ENCODE data around the gene PRKCZ. TPM values are rescaled to one million over a fixed set of nuclear protein-coding genes. Genes with fewer than 3 reads are reported as not detected.

Gene PRKCZ
- total RNA-seq, 2 experiments from 2014 or later: 8.0 to 10.0 TPM

GRCh38 chr1:2176615-2177014, 126.4 kb downstream of the PRKCZ start:
- intact Hi-C loops (cut with micrococcal nuclease; ENCODE audit: unreplicated experiment): no loop called here
- no TSS peak for BruUV-seq (replicated peaks)
- no peaks in the 10 kb centered on the region for H3K79me2 ChIP-seq (ENCODE audit: insufficient read depth, low read depth, low read length)
- CTCF ChIA-PET (ENCODE audit: unreplicated experiment): no interaction called here
- H3K4me2 ChIP-seq (ENCODE audit: low read length): no peak overlapping the region
- H3K9me3 ChIP-seq (ENCODE audit: low read length): no peaks in the 10 kb centered on the region
- H3K9me2 ChIP-seq (ENCODE audit: insufficient read depth, low read length): no peaks in the 10 kb centered on the region
- H3K36me3 ChIP-seq (ENCODE audit: insufficient read depth, low read length): no peaks in the 10 kb centered on the region
- H3K4me3 ChIP-seq (ENCODE audit: low read depth, low read length, poor library complexity, severe bottlenecking): no peak overlapping the region
- H4K20me1 ChIP-seq (ENCODE audit: insufficient read depth, low read length): no peaks in the 10 kb centered on the region
- TF ChIP-seq EZH2phosphoT487 (IDR thresholded peaks at IDR 0.05; ENCODE audit: borderline replicate concordance, low read depth, low read length): no peak
- TF ChIP-seq, protein P1, sequence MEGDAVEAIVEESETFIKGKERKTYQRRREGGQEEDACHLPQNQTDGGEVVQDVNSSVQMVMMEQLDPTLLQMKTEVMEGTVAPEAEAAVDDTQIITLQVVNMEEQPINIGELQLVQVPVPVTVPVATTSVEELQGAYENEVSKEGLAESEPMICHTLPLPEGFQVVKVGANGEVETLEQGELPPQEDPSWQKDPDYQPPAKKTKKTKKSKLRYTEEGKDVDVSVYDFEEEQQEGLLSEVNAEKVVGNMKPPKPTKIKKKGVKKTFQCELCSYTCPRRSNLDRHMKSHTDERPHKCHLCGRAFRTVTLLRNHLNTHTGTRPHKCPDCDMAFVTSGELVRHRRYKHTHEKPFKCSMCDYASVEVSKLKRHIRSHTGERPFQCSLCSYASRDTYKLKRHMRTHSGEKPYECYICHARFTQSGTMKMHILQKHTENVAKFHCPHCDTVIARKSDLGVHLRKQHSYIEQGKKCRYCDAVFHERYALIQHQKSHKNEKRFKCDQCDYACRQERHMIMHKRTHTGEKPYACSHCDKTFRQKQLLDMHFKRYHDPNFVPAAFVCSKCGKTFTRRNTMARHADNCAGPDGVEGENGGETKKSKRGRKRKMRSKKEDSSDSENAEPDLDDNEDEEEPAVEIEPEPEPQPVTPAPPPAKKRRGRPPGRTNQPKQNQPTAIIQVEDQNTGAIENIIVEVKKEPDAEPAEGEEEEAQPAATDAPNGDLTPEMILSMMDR (conservative IDR thresholded peaks at IDR 0.05; ENCODE audit: low read length): no peak
- no peak for DNase-seq (ENCODE audit: low spot score)
- POLR2A ChIA-PET: no interaction called here
- no peaks in the 10 kb centered on the region for H3K4me1 ChIP-seq (ENCODE audit: insufficient read depth, low read length, poor library complexity, severe bottlenecking)
- no peak overlapping the region for H2AFZ ChIP-seq (ENCODE audit: low read length)
- no peak overlapping the region for H3K27ac ChIP-seq (ENCODE audit: low read depth, low read length, poor library complexity, severe bottlenecking)

DNA sequence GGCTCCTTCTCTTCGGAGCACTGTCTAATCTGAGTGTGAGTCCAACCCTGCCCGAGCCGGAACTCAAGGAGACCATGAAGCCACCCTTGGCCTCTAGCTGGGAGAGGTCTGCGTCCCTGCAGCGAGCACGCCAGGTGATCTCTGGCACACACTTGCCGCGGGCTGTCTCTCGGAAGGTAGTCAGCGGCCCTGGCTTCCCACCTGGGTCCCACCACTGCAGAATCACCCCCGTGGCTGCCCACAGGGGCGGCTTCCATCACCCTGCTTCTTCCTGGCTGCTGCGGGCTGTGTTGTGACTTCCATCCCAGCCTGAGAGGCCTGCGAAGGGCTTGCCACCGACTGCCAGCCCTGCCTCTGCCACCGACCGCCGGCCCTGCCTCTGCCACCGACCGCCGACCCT, 127.3 kb downstream of the PRKCZ start:
- no peaks in the 10 kb centered on the region for H3K9me2 ChIP-seq (ENCODE audit: insufficient read depth, low read length)
- H2AFZ ChIP-seq (ENCODE audit: low read length): no peak overlapping the region
- no peaks in the 10 kb centered on the region for H3K9me3 ChIP-seq (ENCODE audit: low read length)
- intact Hi-C loops (cut with micrococcal nuclease; ENCODE audit: unreplicated experiment): no loop called here
- no peaks in the 10 kb centered on the region for H4K20me1 ChIP-seq (ENCODE audit: insufficient read depth, low read length)
- H3K4me1 ChIP-seq (ENCODE audit: insufficient read depth, low read length, poor library complexity, severe bottlenecking): no peaks in the 10 kb centered on the region
- no peak for DNase-seq (ENCODE audit: low spot score)
- CTCF ChIA-PET (ENCODE audit: unreplicated experiment): no interaction called here
- POLR2A ChIA-PET: no interaction called here
- no peak overlapping the region for H3K4me2 ChIP-seq (ENCODE audit: low read length)
- H3K4me3 ChIP-seq (ENCODE audit: low read depth, low read length, poor library complexity, severe bottlenecking): no peak overlapping the region
- BruUV-seq (replicated peaks): no TSS peak
- TF ChIP-seq, protein P1 (conservative IDR thresholded peaks at IDR 0.05; ENCODE audit: low read length): no peak
- no peak for TF ChIP-seq EZH2phosphoT487 (IDR thresholded peaks at IDR 0.05; ENCODE audit: borderline replicate concordance, low read depth, low read length)
- no peak overlapping the region for H3K27ac ChIP-seq (ENCODE audit: low read depth, low read length, poor library complexity, severe bottlenecking)
- no peaks in the 10 kb centered on the region for H3K79me2 ChIP-seq (ENCODE audit: insufficient read depth, low read depth, low read length)
- no peaks in the 10 kb centered on the region for H3K36me3 ChIP-seq (ENCODE audit: insufficient read depth, low read length)

GRCh38 chr1:2177946-2178538, 127.8 kb downstream of the PRKCZ start:
- no peaks in the 10 kb centered on the region for H4K20me1 ChIP-seq (ENCODE audit: insufficient read depth, low read length)
- no TSS peak for BruUV-seq (replicated peaks)
- POLR2A ChIA-PET: no interaction called here
- no peaks in the 10 kb centered on the region for H3K4me1 ChIP-seq (ENCODE audit: insufficient read depth, low read length, poor library complexity, severe bottlenecking)
- no peak overlapping the region for H3K4me2 ChIP-seq (ENCODE audit: low read length)
- H3K9me3 ChIP-seq (ENCODE audit: low read length): no peaks in the 10 kb centered on the region
- H3K4me3 ChIP-seq (ENCODE audit: low read depth, low read length, poor library complexity, severe bottlenecking): no peak overlapping the region
- CTCF ChIA-PET (ENCODE audit: unreplicated experiment): no interaction called here
- intact Hi-C loops (cut with micrococcal nuclease; ENCODE audit: unreplicated experiment): no loop called here
- no peak overlapping the region for H2AFZ ChIP-seq (ENCODE audit: low read length)
- H3K36me3 ChIP-seq (ENCODE audit: insufficient read depth, low read length): no peaks in the 10 kb centered on the region
- DNase-seq (ENCODE audit: low spot score): no peak
- TF ChIP-seq EZH2phosphoT487 (IDR thresholded peaks at IDR 0.05; ENCODE audit: borderline replicate concordance, low read depth, low read length): no peak
- TF ChIP-seq, protein P1 (conservative IDR thresholded peaks at IDR 0.05; ENCODE audit: low read length): no peak
- H3K27ac ChIP-seq (ENCODE audit: low read depth, low read length, poor library complexity, severe bottlenecking): no peak overlapping the region
- H3K9me2 ChIP-seq (ENCODE audit: insufficient read depth, low read length): no peaks in the 10 kb centered on the region
- no peaks in the 10 kb centered on the region for H3K79me2 ChIP-seq (ENCODE audit: insufficient read depth, low read depth, low read length)
